Thyroid gland (tissue), 4 donors: ENCODE measurements around the gene TRANK1. TPM values are rescaled to one million over a fixed set of nuclear protein-coding genes. Genes with fewer than 3 reads are reported as not detected.
"Not testable (repeated sequence)": the region's sequence is repeated elsewhere in the genome, so short reads cannot be mapped to it uniquely, and the experiment has no call there.

Experiments
- DNase-seq, 2 donors: peaks; one replicate each; pipeline ENCODE4 v3.0.0-alpha.2; 2019
- H3K27ac ChIP-seq, 3 donors: fragments of 200-600 bp; sonication (generic); 1 replicate in 2 of 3; 2 replicates in 1 of 3; pipeline ENCODE4 v1.5.1; 2016 to 2019; ENCODE audit warnings: mild to moderate bottlenecking in 1 of 3, moderate library complexity in 1 of 3
- H3K27me3 ChIP-seq: fragments of 200-600 bp; sonication (generic); one replicate; pipeline ENCODE4 v1.5.1; 2019
- H3K36me3 ChIP-seq, 2 donors: fragments of 200-600 bp; sonication (generic); one replicate each; pipeline ENCODE4 v1.5.1; 2016 to 2019
- H3K4me1 ChIP-seq, 2 donors: fragments of 200-600 bp; sonication (generic); one replicate each; pipeline ENCODE4 v1.5.1; 2017 to 2019
- H3K4me3 ChIP-seq, 3 donors: fragments of 200-600 bp; sonication (generic); replicated peaks in 1 of 3; 1 replicate in 2 of 3; 2 replicates in 1 of 3; pipeline ENCODE4 v1.5.1; 2016; ENCODE audit warnings: mild to moderate bottlenecking in 1 of 3
- H3K9me3 ChIP-seq: fragments of 200-600 bp; sonication (generic); one replicate; pipeline ENCODE4 v1.5.1; 2017
- CTCF ChIP-seq, 6 experiments: fragments of 200-600 bp in 3 of 6; fragments of 450-650 bp in 3 of 6; sonication (generic) in 3 of 6; IDR thresholded peaks; one replicate each; pipeline ENCODE4 v1.5.1; 2016 to 2019; ENCODE audit warnings: antibody characterized with exemption in 6 of 6, mild to moderate bottlenecking in 2 of 6, inconsistent platforms in 1 of 6, moderate library complexity in 1 of 6
- POLR2A ChIP-seq, 2 donors: fragments of 450-650 bp; IDR thresholded peaks; one replicate each; pipeline ENCODE4 v1.6.1; 2017; ENCODE audit warnings: antibody characterized with exemption in 2 of 2, mild to moderate bottlenecking in 2 of 2, moderate library complexity in 1 of 2
- WGBS, 2 donors: methylation state at CpG; one replicate each; pipeline ENCODE4 v1.1.5; 2017; 5-methylcytosine and 5-hydroxymethylcytosine counted together
- intact Hi-C: fragments of 100-400 bp; cut with DNase I; formaldehyde crosslinking; loops from one replicate; pipeline ENCODE4 v1.15.1; 2023
- total RNA-seq, 4 donors: library from RNA; depleted of rRNA; stranded (reverse); fragments of >200 nt; gene quantifications; one replicate each; pipeline ENCODE4 v1.2.3, GENCODE V29; 2016

Gene TRANK1
- total RNA-seq, 4 donors from 2014 or later: 11.7 to 26.3 (median 18.5) TPM

- no peak overlapping the region for H3K4me3 ChIP-seq
- H3K4me1 ChIP-seq: peaks cover 0 to 14% of the 10 kb centered on the region in 2 donors
- DNase-seq: peak; percentile 33 to 46
- no peak for TF ChIP-seq CTCF (IDR thresholded peaks at IDR 0.05)
- peak overlapping the region; percentile 34 to 56 (median 44) for H3K27ac ChIP-seq
- WGBS, 2 donors: 43 to 47% methylated on average over 2 of the region's 2 CpGs
- no peaks in the 10 kb centered on the region for H3K27me3 ChIP-seq
- peaks cover 11 to 12% of the 10 kb centered on the region in 2 donors for H3K36me3 ChIP-seq
- no peaks in the 10 kb centered on the region for H3K9me3 ChIP-seq
- intact Hi-C loops: no loop called here
These were observed 51.7 kb downstream of the TRANK1 start for GRCh38 chr3:36893137-36893557.

GRCh38 chr3:36892457-36893136, 52.3 kb downstream of the TRANK1 start:
- TF ChIP-seq CTCF (IDR thresholded peaks at IDR 0.05): no peak
- TF ChIP-seq POLR2A (IDR thresholded peaks at IDR 0.05): no peak
- H3K27ac ChIP-seq: peak overlapping the region; percentile 12 to 44 (median 21)
- DNase-seq: no peak
- H3K9me3 ChIP-seq: no peaks in the 10 kb centered on the region
- H3K36me3 ChIP-seq: peaks cover 9 to 11% of the 10 kb centered on the region in 2 donors
- H3K4me1 ChIP-seq: peaks cover 0 to 14% of the 10 kb centered on the region in 2 donors
- intact Hi-C loops: no loop called here
- H3K4me3 ChIP-seq: no peak overlapping the region
- 90 to 91% methylated on average over 12 of the region's 12 CpGs for WGBS, 2 donors
- no peaks in the 10 kb centered on the region for H3K27me3 ChIP-seq

- 60 to 61% methylated on average over 4 of the region's 4 CpGs for WGBS, 2 donors
- H3K4me3 ChIP-seq: no peak overlapping the region
- no peak overlapping the region for H3K27ac ChIP-seq
- peaks cover 0 to 14% of the 10 kb centered on the region in 2 donors for H3K4me1 ChIP-seq
- no peaks in the 10 kb centered on the region for H3K9me3 ChIP-seq
- no peaks in the 10 kb centered on the region for H3K27me3 ChIP-seq
- TF ChIP-seq CTCF (IDR thresholded peaks at IDR 0.05) (no peak), POLR2A (IDR thresholded peaks at IDR 0.05) (no peak)
- H3K36me3 ChIP-seq: peaks cover 9 to 11% of the 10 kb centered on the region in 2 donors
- no peak for DNase-seq
- intact Hi-C loops: no loop called here
These were observed 53.1 kb downstream of the TRANK1 start for GRCh38 chr3:36891701-36892160.

- Histone ChIP-seq H3K4me1 (peaks cover 0 to 14% of the 10 kb centered on the region in 2 donors), H3K36me3 (peaks cover 9 to 11% of the 10 kb centered on the region in 2 donors)
- H3K27me3 ChIP-seq, H3K9me3 ChIP-seq, H3K27ac ChIP-seq, intact Hi-C loops, H3K4me3 ChIP-seq, DNase-seq: not testable (repeated sequence)
- 74 to 86% methylated on average over 7 of the region's 7 CpGs for WGBS, 2 donors
These were observed 53.8 kb downstream of the TRANK1 start for GRCh38 chr3:36891097-36891496.

GRCh38 chr3:36890261-36890660, 54.6 kb downstream of the TRANK1 start:
- H3K4me3 ChIP-seq: no peak overlapping the region
- H3K27me3 ChIP-seq: no peaks in the 10 kb centered on the region
- TF ChIP-seq POLR2A (IDR thresholded peaks at IDR 0.05): no peak
- no peak for TF ChIP-seq CTCF (IDR thresholded peaks at IDR 0.05)
- H3K4me1 ChIP-seq: peaks cover 0 to 14% of the 10 kb centered on the region in 2 donors
- peaks cover 9 to 11% of the 10 kb centered on the region in 2 donors for H3K36me3 ChIP-seq
- H3K9me3 ChIP-seq: no peaks in the 10 kb centered on the region
- intact Hi-C loops: no loop called here
- no peak for DNase-seq
- H3K27ac ChIP-seq: no peak overlapping the region
